Measurements from ENCODE around the gene RECK.

- TF ChIP-seq FOXA1 (IDR thresholded peaks at IDR 0.05) (no peak), ZNF384 (IDR thresholded peaks at IDR 0.05) (no peak)
These were observed 103.7 kb downstream of the RECK start for GRCh38 chr9:36140086-36141084.

All from HEK293T (cell line).